Measurements from ENCODE around the gene DDX4. TPM values are rescaled to one million over a fixed set of nuclear protein-coding genes. Genes with fewer than 3 reads are reported as not detected.

DDX4 gene
- total RNA-seq, 2 donors from 2014 or later: 34.9 TPM; not detected in 1

DNA sequence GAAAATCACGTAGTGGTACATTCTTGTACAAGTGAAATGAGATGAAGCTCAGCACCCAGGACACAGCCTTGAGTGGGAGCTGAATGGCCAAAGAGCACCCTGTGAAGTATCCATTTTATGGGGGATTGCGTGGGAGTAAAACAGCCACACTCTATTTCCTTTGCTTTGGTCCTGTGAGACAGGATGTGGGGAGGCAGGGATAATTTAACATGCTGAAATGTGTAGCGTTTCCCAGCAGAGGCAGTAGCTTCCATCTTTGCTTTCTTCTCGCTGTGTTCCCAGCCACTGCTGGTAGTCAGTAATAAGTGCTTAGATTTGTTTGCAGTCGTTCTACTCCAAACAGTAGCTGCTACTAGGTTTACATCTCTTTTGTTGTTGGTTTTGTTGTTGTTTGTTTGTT is 117.6 kb downstream of the DDX4 start:
- Histone ChIP-seq H3K36me3 (no peaks in the 10 kb centered on the region), H3K27me3 (replicated peaks; ENCODE audit: insufficient read depth) (no peaks in the 10 kb centered on the region), H3K9me3 (no peaks in the 10 kb centered on the region), H3K27ac (no peak overlapping the region), H3K4me1 (replicated peaks) (no peaks in the 10 kb centered on the region), H3K4me3 (no peak overlapping the region)
- no peak for DNase-seq (ENCODE audit: low spot score)
- 67% methylated on average over 5 of the region's 5 CpGs for WGBS
- intact Hi-C loops (cut with DNase I): no loop called here
- TF ChIP-seq, protein P1, sequence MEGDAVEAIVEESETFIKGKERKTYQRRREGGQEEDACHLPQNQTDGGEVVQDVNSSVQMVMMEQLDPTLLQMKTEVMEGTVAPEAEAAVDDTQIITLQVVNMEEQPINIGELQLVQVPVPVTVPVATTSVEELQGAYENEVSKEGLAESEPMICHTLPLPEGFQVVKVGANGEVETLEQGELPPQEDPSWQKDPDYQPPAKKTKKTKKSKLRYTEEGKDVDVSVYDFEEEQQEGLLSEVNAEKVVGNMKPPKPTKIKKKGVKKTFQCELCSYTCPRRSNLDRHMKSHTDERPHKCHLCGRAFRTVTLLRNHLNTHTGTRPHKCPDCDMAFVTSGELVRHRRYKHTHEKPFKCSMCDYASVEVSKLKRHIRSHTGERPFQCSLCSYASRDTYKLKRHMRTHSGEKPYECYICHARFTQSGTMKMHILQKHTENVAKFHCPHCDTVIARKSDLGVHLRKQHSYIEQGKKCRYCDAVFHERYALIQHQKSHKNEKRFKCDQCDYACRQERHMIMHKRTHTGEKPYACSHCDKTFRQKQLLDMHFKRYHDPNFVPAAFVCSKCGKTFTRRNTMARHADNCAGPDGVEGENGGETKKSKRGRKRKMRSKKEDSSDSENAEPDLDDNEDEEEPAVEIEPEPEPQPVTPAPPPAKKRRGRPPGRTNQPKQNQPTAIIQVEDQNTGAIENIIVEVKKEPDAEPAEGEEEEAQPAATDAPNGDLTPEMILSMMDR (IDR thresholded peaks at IDR 0.05): no peak
- TF ChIP-seq POLR2A (IDR thresholded peaks at IDR 0.05): no peak
- TF ChIP-seq POLR2AphosphoS5 (IDR thresholded peaks at IDR 0.05): no peak

DNA sequence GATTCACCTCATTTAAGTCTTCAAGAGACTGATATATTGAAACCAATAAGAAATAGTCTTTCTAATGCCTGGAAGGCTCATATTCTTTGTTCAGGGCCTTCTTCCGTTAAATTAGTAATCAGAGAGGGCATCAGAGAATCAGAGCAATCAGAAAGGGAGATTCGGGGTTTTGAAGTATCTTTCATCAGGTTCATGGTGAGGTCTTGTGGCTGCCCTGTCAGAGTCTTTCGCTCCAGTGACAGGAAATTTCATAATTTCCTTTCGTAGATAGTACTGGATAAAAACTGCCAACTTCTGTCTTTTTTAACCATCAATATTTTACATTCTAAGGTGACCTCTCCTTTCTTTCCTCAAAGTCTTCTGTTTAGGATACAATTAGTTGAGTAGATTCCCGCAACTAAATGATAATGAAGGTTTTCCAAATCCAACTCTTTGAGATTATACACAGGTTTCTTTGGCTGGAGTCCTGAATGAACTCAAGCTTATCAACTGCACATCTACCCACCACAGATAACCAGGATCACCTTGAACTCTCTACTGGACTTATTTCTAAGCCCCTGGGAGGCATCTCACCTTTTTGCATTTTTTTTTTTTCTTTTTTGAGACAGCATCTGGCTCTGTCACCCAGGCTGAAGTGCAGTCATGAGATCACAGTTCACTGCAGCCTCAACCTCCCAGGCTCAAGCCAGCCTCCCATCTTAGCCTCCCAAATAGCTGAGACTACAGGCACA is 118.8 kb downstream of the DDX4 start:
- 90% methylated on average over 5 of the region's 5 CpGs for WGBS
- Histone ChIP-seq H3K4me3 (no peak overlapping the region), H3K9me3 (no peaks in the 10 kb centered on the region), H3K27me3 (replicated peaks; ENCODE audit: insufficient read depth) (no peaks in the 10 kb centered on the region), H3K4me1 (replicated peaks) (no peaks in the 10 kb centered on the region), H3K36me3 (no peaks in the 10 kb centered on the region), H3K27ac (no peak overlapping the region)
- no peak for DNase-seq (ENCODE audit: low spot score)
- TF ChIP-seq POLR2A (IDR thresholded peaks at IDR 0.05) (no peak), POLR2AphosphoS5 (IDR thresholded peaks at IDR 0.05) (no peak)
- TF ChIP-seq, protein P1 (IDR thresholded peaks at IDR 0.05): no peak
- intact Hi-C loops (cut with DNase I): no loop called here

- intact Hi-C loops (cut with DNase I): no loop called here
- Histone ChIP-seq H3K9me3 (no peaks in the 10 kb centered on the region), H3K27me3 (replicated peaks; ENCODE audit: insufficient read depth) (no peaks in the 10 kb centered on the region), H3K4me1 (replicated peaks) (no peaks in the 10 kb centered on the region), H3K36me3 (no peaks in the 10 kb centered on the region), H3K4me3 (no peak overlapping the region), H3K27ac (no peak overlapping the region)
- WGBS: 84% methylated on average over 4 of the region's 4 CpGs
- DNase-seq (ENCODE audit: low spot score): no peak
- no peak for TF ChIP-seq POLR2A (IDR thresholded peaks at IDR 0.05)
- TF ChIP-seq POLR2AphosphoS5 (IDR thresholded peaks at IDR 0.05): no peak
- TF ChIP-seq, protein P1 (IDR thresholded peaks at IDR 0.05): no peak
These were observed 119.4 kb downstream of the DDX4 start for GRCh38 chr5:55857247-55857640.

- intact Hi-C loops (cut with DNase I): no loop called here
- TF ChIP-seq POLR2A (IDR thresholded peaks at IDR 0.05): no peak
- TF ChIP-seq, protein P1 (IDR thresholded peaks at IDR 0.05): no peak
- no peak for TF ChIP-seq POLR2AphosphoS5 (IDR thresholded peaks at IDR 0.05)
- H3K4me1 ChIP-seq (replicated peaks): no peaks in the 10 kb centered on the region
- no peaks in the 10 kb centered on the region for H3K9me3 ChIP-seq
- H3K27ac ChIP-seq: no peak overlapping the region
- H3K36me3 ChIP-seq: no peaks in the 10 kb centered on the region
- no peak overlapping the region for H3K4me3 ChIP-seq
- H3K27me3 ChIP-seq (replicated peaks; ENCODE audit: insufficient read depth): no peaks in the 10 kb centered on the region
- no peak for DNase-seq (ENCODE audit: low spot score)
- WGBS: 69% methylated on average over 2 of the region's 2 CpGs
These were observed 120.2 kb downstream of the DDX4 start for GRCh38 chr5:55858104-55858503.

DNA sequence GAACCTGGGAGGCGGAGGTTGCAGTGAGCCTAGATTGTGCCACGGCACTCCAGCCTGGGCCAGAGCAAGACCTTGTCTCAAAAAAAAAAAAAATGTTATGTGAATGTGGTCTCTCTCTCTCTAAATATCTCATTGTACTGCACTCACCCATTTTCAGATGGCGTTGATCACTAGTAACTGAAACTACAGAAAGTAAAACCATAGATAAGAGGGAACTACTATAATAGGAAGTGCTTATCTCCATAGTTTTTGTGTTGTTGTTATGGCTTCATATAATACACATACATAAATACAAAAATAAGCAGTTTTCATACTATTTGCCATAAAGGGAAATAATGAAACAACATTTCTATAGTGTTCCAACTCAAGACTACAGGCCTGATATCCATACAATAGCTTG is 122.4 kb downstream of the DDX4 start:
- WGBS: 61% methylated on average over 3 of the region's 3 CpGs
- Histone ChIP-seq H3K27me3 (replicated peaks; ENCODE audit: insufficient read depth) (no peaks in the 10 kb centered on the region), H3K4me1 (replicated peaks) (no peaks in the 10 kb centered on the region), H3K27ac (no peak overlapping the region), H3K36me3 (no peaks in the 10 kb centered on the region), H3K4me3 (no peak overlapping the region), H3K9me3 (no peaks in the 10 kb centered on the region)
- TF ChIP-seq, protein P1 (IDR thresholded peaks at IDR 0.05): no peak
- TF ChIP-seq POLR2AphosphoS5 (IDR thresholded peaks at IDR 0.05): no peak
- TF ChIP-seq POLR2A (IDR thresholded peaks at IDR 0.05): no peak
- intact Hi-C loops (cut with DNase I): no loop called here
- DNase-seq (ENCODE audit: low spot score): no peak
